Ectodermal cell (in vitro differentiated cells): ENCODE results near the gene PPM1A.

Experiments
- H3K27ac ChIP-seq: 2 replicates; pipeline ENCODE4 v1.7.0; 2013; ENCODE audit warnings: mild to moderate bottlenecking, low read depth, low read length; ENCODE audit not compliant: insufficient read depth, poor library complexity, severe bottlenecking
- H3K27me3 ChIP-seq: 2 replicates; pipeline ENCODE4 v1.7.0; 2013; ENCODE audit warnings: mild to moderate bottlenecking, low read length; ENCODE audit not compliant: insufficient read depth, control insufficient read depth, poor library complexity, severe bottlenecking
- H3K36me3 ChIP-seq: one replicate; pipeline ENCODE4 v1.7.0; 2013; ENCODE audit warnings: low read length; ENCODE audit not compliant: control insufficient read depth, insufficient read depth
- H3K4me1 ChIP-seq: one replicate; pipeline ENCODE4 v1.7.0; 2013; ENCODE audit warnings: low read length; ENCODE audit not compliant: control insufficient read depth, insufficient read depth
- H3K4me3 ChIP-seq: 2 replicates; pipeline ENCODE4 v1.7.0; 2013; ENCODE audit warnings: low read depth, low read length, control low read depth; ENCODE audit not compliant: insufficient read depth
- H3K9me3 ChIP-seq: 2 replicates; pipeline ENCODE4 v1.7.0; 2013; ENCODE audit warnings: mild to moderate bottlenecking, low read length, moderate library complexity; ENCODE audit not compliant: control insufficient read depth
- WGBS, 2 experiments: methylation state at CpG; one replicate each; pipeline ENCODE4 v1.1.7; 2013; ENCODE audit warnings: missing lambda C conversion rate in 2 of 2; 5-methylcytosine and 5-hydroxymethylcytosine counted together

The PPM1A gene

GRCh38 chr14:60245380-60246177, 3.4 kb upstream of the PPM1A start:
- no peaks in the 10 kb centered on the region for H3K27me3 ChIP-seq
- no peak overlapping the region for H3K27ac ChIP-seq
- no peaks in the 10 kb centered on the region for H3K36me3 ChIP-seq
- H3K4me3 ChIP-seq, result no peak overlapping the region
- H3K4me1 ChIP-seq, result no peaks in the 10 kb centered on the region
- 87 to 88% methylated on average over 2 of the region's 2 CpGs for WGBS, 2 experiments
- H3K9me3 ChIP-seq, result no peaks in the 10 kb centered on the region

- no peaks in the 10 kb centered on the region for H3K36me3 ChIP-seq
- no peaks in the 10 kb centered on the region for H3K9me3 ChIP-seq
- H3K27me3 ChIP-seq, result no peaks in the 10 kb centered on the region
- H3K27ac ChIP-seq, result peak overlapping the region; percentile 99
- peaks cover 11% of the 10 kb centered on the region for H3K4me1 ChIP-seq
- H3K4me3 ChIP-seq, result peak overlapping the region; percentile 79
- 3% methylated on average over 27 of the region's 27 CpGs for WGBS, 2 experiments
Observed at GRCh38 chr14:60247994-60248696, 876 bp upstream of the PPM1A start.

- Histone ChIP-seq H3K4me1 (peaks cover 11% of the 10 kb centered on the region), H3K9me3 (no peaks in the 10 kb centered on the region), H3K27ac (peak overlapping the region; percentile 99), H3K4me3 (peak overlapping the region; percentile 79), H3K36me3 (no peaks in the 10 kb centered on the region), H3K27me3 (no peaks in the 10 kb centered on the region)
- WGBS, 2 experiments, result 0% methylated on average over 104 to 107 of the region's 107 CpGs
Observed at GRCh38 chr14:60249321-60250256, 568 bp downstream of the PPM1A start.

GRCh38 chr14:60250257-60251035, 1.4 kb downstream of the PPM1A start:
- WGBS, 2 experiments, result 10 to 13% methylated on average over 8 to 9 of the region's 9 CpGs
- H3K9me3 ChIP-seq, result no peaks in the 10 kb centered on the region
- no peaks in the 10 kb centered on the region for H3K27me3 ChIP-seq
- peak overlapping the region; percentile 79 for H3K4me3 ChIP-seq
- H3K36me3 ChIP-seq, result no peaks in the 10 kb centered on the region
- H3K4me1 ChIP-seq, result peaks cover 11% of the 10 kb centered on the region
- H3K27ac ChIP-seq, result peak overlapping the region; percentile 99

GRCh38 chr14:60251877-60252276, 2.9 kb downstream of the PPM1A start:
- WGBS, 2 experiments, result 100% methylated on average over 1 of the region's 1 CpG; no CpG with 5 or more reads in 1 of the 2 experiments
- Histone ChIP-seq H3K27me3 (no peaks in the 10 kb centered on the region), H3K4me3 (peak overlapping the region; percentile 3)

GRCh38 chr14:60252630-60253029, 3.6 kb downstream of the PPM1A start:
- H3K27me3 ChIP-seq, result no peaks in the 10 kb centered on the region
- H3K4me3 ChIP-seq, result no peak overlapping the region
- 91 to 100% methylated on average over 1 to 2 of the region's 2 CpGs for WGBS, 2 experiments
- peaks cover 11% of the 10 kb centered on the region for H3K4me1 ChIP-seq
- H3K27ac ChIP-seq, result no peak overlapping the region
- no peaks in the 10 kb centered on the region for H3K9me3 ChIP-seq
- no peaks in the 10 kb centered on the region for H3K36me3 ChIP-seq

More at GRCh38 chr14:60251877-60252276, 2.9 kb downstream of the PPM1A start:
- Histone ChIP-seq H3K36me3 (no peaks in the 10 kb centered on the region), H3K27ac (no peak overlapping the region), H3K4me1 (peaks cover 11% of the 10 kb centered on the region), H3K9me3 (no peaks in the 10 kb centered on the region)

GRCh38 chr14:60253649-60254048, 4.6 kb downstream of the PPM1A start:
- Histone ChIP-seq H3K27me3 (no peaks in the 10 kb centered on the region), H3K27ac (no peak overlapping the region), H3K4me1 (peaks cover 11% of the 10 kb centered on the region), H3K36me3 (no peaks in the 10 kb centered on the region), H3K9me3 (no peaks in the 10 kb centered on the region), H3K4me3 (no peak overlapping the region)
- WGBS, 2 experiments, result 87 to 94% methylated on average over 2 to 3 of the region's 3 CpGs

- no peaks in the 10 kb centered on the region for H3K36me3 ChIP-seq
- WGBS, 2 experiments, result 91 to 95% methylated on average over 1 of the region's 1 CpG
- H3K27ac ChIP-seq, result no peak overlapping the region
- H3K4me3 ChIP-seq, result no peak overlapping the region
- H3K27me3 ChIP-seq, result no peaks in the 10 kb centered on the region
- H3K4me1 ChIP-seq, result peaks cover 11% of the 10 kb centered on the region
- H3K9me3 ChIP-seq, result no peaks in the 10 kb centered on the region
Observed at GRCh38 chr14:60254176-60254575, 5.2 kb downstream of the PPM1A start.

GRCh38 chr14:60257865-60258264, 8.8 kb downstream of the PPM1A start:
- Histone ChIP-seq H3K36me3 (no peaks in the 10 kb centered on the region), H3K4me1 (no peaks in the 10 kb centered on the region), H3K9me3 (no peaks in the 10 kb centered on the region), H3K4me3 (no peak overlapping the region), H3K27ac (no peak overlapping the region), H3K27me3 (no peaks in the 10 kb centered on the region)
- 93 to 100% methylated on average over 1 of the region's 1 CpG for WGBS, 2 experiments
